Urinary bladder (tissue), 4 donors: ENCODE results near the gene AMDHD2. TPM values are rescaled to one million over a fixed set of nuclear protein-coding genes. Genes with fewer than 3 reads are reported as not detected.
"Not testable (repeated sequence)": the region's sequence is repeated elsewhere in the genome, so short reads cannot be mapped to it uniquely, and the experiment has no call there.

ENCODE experiments used
- DNase-seq: peaks from one replicate; pipeline ENCODE4 v3.0.0-alpha.2; 2015; ENCODE audit errors: extremely low spot score
- H3K27ac ChIP-seq: one replicate; pipeline ENCODE4 v1.5.1; 2013; ENCODE audit warnings: low read depth, mild to moderate bottlenecking, moderate library complexity
- H3K36me3 ChIP-seq: one replicate; pipeline ENCODE4 v1.6.1; 2013; ENCODE audit warnings: mild to moderate bottlenecking, moderate library complexity; ENCODE audit not compliant: insufficient read depth
- H3K4me1 ChIP-seq: one replicate; pipeline ENCODE4 v1.6.1; 2013; ENCODE audit warnings: mild to moderate bottlenecking, moderate library complexity; ENCODE audit not compliant: insufficient read depth
- H3K4me3 ChIP-seq: one replicate; pipeline ENCODE4 v1.5.1; 2013; ENCODE audit warnings: low read depth, low read length
- WGBS: extraction: QIAGEN DNeasy Blood & Tissue Kit; methylation state at CpG from one replicate; pipeline ENCODE4 v1.1.7; 2013; 5-methylcytosine and 5-hydroxymethylcytosine counted together
- polyA plus RNA-seq: library from polyadenylated mRNA; stranded (reverse); fragments of 200-250 nt; gene quantifications from one replicate; pipeline ENCODE4 v1.2.3, GENCODE V29; 2013
- total RNA-seq: library from RNA; depleted of rRNA; stranded (reverse); fragments of >200 nt; gene quantifications from one replicate; pipeline ENCODE4 v1.2.3, GENCODE V29; 2014
- donor health status: healthy with polysubstance abuse.
- donor health status: healthy.

AMDHD2 gene
- total and polyA plus RNA-seq, 2 donors: 16.4 to 40.2 TPM

- 23% methylated on average over 16 of the region's 16 CpGs for WGBS
- DNase-seq, H3K36me3 ChIP-seq, H3K4me1 ChIP-seq, H3K4me3 ChIP-seq: not testable (repeated sequence)
- H3K27ac ChIP-seq: peak overlapping the region; percentile 92
Observed at GRCh38 chr16:2533142-2533755, 13.1 kb downstream of the AMDHD2 start.

- no peak overlapping the region for H3K27ac ChIP-seq
- no peaks in the 10 kb centered on the region for H3K4me1 ChIP-seq
- DNase-seq: no peak
- WGBS: 89% methylated on average over 11 of the region's 11 CpGs
- H3K36me3 ChIP-seq: no peaks in the 10 kb centered on the region
- no peak overlapping the region for H3K4me3 ChIP-seq
Observed at GRCh38 chr16:2533912-2534311, 13.7 kb downstream of the AMDHD2 start.

GRCh38 chr16:2534335-2534734 is 14.2 kb downstream of the AMDHD2 start:
- 90% methylated on average over 5 of the region's 5 CpGs for WGBS
- not testable (repeated sequence) for H3K4me1 ChIP-seq, H3K36me3 ChIP-seq, DNase-seq, H3K27ac ChIP-seq, H3K4me3 ChIP-seq

DNA sequence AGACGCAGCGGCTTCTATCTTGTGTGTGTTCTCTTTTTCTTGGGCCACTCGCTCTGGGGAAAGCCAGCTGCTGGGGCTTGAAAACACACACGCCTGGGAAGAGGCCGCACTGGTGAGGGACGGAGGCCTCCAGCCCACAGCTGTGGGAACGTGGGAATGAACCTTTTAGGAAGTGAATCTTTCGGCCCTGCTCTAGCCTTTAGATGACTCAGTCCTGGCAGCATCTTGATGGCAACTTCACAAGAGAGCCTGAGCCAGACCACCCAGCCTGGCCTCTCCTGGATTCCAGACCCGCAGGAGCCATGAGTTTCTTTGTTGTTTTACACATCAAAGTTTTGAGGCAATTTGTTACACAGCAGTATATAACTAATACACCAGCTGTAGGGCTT is 15.4 kb downstream of the AMDHD2 start:
- Histone ChIP-seq H3K4me3 (no peak overlapping the region), H3K4me1 (no peaks in the 10 kb centered on the region), H3K36me3 (no peaks in the 10 kb centered on the region), H3K27ac (no peak overlapping the region)
- no peak for DNase-seq
- WGBS: 47% methylated on average over 9 of the region's 9 CpGs

- Histone ChIP-seq H3K36me3 (no peaks in the 10 kb centered on the region), H3K27ac (peak within 1 kb of the TSS; percentile 86), H3K4me3 (peak within 1 kb of the TSS; percentile 94), H3K4me1 (no peaks in the 10 kb centered on the region)
- DNase-seq: peak; percentile 80
- WGBS: under 1% methylated on average over 121 of the region's 126 CpGs
Observed at GRCh38 chr16:2537451-2538379, 17.5 kb downstream of the AMDHD2 start, which contains the start of gene PDPK1. TSS of gene PDPK1 (plus strand) at chr16:2538021. CDS start at chr16:2538113, 92 bp downstream.

DNA sequence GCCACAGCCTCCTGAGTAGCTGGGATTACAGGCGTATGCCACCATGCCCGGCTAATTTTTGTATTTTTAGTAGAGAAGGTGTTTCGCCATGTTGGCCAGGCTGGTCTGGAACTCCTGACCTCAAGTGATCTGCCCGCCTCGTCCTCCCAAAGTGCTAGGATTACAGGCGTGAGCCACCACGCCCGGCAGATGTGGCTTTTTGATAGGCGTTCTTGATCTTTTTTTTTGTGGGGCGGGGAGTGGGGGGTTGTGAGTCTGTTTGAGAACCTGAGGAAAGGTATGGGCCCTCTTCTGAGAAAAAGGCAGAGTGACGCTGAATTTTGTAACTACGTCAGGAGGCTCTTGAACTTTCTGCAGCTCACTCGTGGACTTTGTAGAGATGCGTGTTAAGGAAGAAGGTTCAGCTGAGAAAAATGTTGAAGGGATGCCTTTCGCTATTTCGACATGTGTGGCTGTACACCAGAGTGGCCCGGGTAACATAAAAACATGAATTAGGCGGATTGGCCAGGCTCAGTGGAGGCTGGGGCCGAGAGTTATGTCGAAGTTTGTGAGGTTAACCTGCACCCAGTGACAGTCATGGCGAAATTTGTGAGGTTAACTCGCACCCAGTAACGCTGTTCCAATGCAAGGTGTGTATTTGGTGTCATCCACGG is 19.1 kb downstream of the AMDHD2 start:
- 87% methylated on average over 24 of the region's 24 CpGs for WGBS
- not testable (repeated sequence) for H3K27ac ChIP-seq, DNase-seq, H3K4me3 ChIP-seq, H3K4me1 ChIP-seq, H3K36me3 ChIP-seq

DNA sequence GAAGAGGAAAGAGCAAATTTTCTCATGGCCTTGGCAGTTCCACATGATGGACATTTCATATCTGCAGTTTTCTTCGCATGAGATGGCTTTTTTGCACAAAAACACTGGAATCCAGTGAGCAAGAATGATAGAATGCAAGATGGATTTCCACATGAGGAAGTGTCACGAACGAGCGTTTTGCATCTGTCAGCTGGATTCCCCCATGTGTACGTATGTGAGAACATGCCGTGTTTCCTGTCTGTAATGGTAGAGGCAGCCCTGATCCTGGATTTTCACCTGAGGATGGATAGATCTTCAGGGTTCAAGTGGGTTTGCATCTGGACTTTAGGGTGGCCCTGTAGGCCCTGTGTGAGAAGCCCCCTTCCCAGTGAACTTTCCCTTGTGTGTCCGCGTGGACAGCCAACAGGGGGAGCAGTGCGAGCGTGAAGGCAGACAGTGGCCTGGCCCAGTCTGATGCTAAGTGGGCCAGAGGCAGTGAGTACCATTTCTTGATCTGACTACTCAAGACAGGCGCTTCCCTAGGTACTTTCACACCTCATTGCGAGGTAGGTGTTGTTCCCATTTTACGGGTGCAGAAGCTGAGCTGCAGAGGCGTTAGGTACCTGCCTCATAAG is 19.8 kb downstream of the AMDHD2 start:
- H3K4me3 ChIP-seq, H3K27ac ChIP-seq, H3K36me3 ChIP-seq, H3K4me1 ChIP-seq, DNase-seq: not testable (repeated sequence)
- WGBS: 50% methylated on average over 14 of the region's 14 CpGs

GRCh38 chr16:2540912-2541311 is 20.7 kb downstream of the AMDHD2 start:
- WGBS: 69% methylated on average over 3 of the region's 4 CpGs
- not testable (repeated sequence) for DNase-seq, H3K4me1 ChIP-seq, H3K36me3 ChIP-seq, H3K4me3 ChIP-seq, H3K27ac ChIP-seq

DNA sequence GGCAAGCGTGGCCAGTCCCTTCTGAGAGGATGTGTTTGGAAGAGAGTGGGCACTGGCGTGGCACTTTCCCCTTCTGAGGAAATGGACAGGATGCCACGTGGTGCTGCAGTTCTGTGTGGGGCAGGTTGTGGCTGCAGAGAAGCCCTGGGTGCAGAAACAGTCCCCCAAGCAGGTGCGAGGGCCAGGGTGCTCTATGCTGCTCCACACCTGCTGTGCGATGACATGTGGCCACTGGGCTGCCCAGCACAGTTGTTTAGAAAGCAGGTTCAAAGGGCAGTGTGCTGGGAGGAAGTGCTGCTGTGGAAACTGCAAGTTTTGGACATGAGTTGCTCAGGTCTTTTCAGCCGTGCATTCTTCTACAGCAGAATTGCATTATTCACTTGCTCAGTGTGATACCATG is 21.2 kb downstream of the AMDHD2 start:
- H3K36me3 ChIP-seq, DNase-seq, H3K4me1 ChIP-seq, H3K4me3 ChIP-seq, H3K27ac ChIP-seq: not testable (repeated sequence)
- WGBS: 71% methylated on average over 6 of the region's 6 CpGs

DNA sequence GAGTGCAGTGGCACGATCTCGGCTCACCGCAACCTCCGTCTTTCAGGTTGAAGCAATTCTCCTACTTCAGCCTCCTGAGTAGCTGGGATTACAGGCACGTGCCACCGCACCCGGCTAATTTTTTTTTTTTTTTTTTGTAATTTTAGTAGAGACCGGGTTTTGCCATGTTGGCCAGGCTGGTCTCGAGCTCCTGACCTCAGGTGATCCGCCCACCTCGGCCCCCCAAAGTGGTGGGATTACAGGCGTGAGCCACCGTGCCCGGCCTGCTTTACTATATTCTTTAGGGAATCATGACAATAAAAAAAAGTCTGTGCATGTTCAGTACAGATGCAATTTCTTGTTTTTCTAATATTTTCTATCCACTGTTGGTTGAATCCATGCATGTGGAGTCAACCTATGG is 23.6 kb downstream of the AMDHD2 start:
- H3K4me1 ChIP-seq, H3K4me3 ChIP-seq, H3K36me3 ChIP-seq, H3K27ac ChIP-seq, DNase-seq: not testable (repeated sequence)
- WGBS: 92% methylated on average over 14 of the region's 14 CpGs

- H3K36me3 ChIP-seq, H3K4me3 ChIP-seq, H3K27ac ChIP-seq, DNase-seq, H3K4me1 ChIP-seq: not testable (repeated sequence)
- WGBS: no CpG with 5 or more reads among the region's 14 CpGs
Observed at GRCh38 chr16:2550283-2550878, 30.2 kb downstream of the AMDHD2 start.

DNA sequence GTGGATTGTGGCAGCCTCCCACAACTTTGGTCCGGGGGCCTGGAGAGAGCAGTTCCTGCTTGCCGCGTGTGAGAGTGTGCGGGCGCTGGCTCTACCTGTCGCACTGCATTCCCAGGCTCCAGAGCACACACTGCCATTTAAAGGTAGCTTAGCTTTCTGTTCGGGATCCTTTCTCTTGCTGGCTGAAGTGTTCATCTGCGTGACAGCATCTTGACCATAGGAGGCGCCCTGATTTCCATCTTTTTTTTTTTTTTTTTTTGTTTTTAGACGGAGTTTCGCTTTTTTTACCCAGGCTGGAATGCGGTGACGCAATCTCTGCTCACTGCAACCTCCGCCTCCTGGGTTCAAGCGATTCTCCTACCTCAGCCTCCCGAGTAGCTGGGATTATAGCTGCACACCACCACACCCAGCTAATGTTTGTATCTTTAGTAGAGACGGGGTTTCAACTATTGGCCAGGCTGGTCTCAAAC is 31.3 kb downstream of the AMDHD2 start:
- not testable (repeated sequence) for H3K4me1 ChIP-seq, DNase-seq, H3K36me3 ChIP-seq, H3K27ac ChIP-seq, H3K4me3 ChIP-seq
- WGBS: 62% methylated on average over 11 of the region's 17 CpGs
